GM19397 (cell line): ENCODE results near the gene SWT1.

Experiments
- ATAC-seq: cut with Tn5 transposase; IDR thresholded peaks from one replicate; pipeline ENCODE4 v1.9.1; 2021; ENCODE audit warnings: mild to moderate bottlenecking, moderate library complexity; ENCODE audit not compliant: unreplicated experiment

SWT1 gene

GRCh38 chr1:185156854-185157598 is at the start of gene SWT1, which contains the start of gene TRMT1L:
Gene SWT1 (plus strand): TSS chr1:185157167. CDS start chr1:185160842, 3,675 bp downstream.
Gene TRMT1L (minus strand): TSS chr1:185156953. CDS start chr1:185156712, 241 bp downstream.
- peak; percentile 92 for ATAC-seq

GRCh38 chr1:185108321-185108720 is 48.6 kb upstream of the SWT1 start:
- ATAC-seq, result no peak

- ATAC-seq, result no peak
Observed at GRCh38 chr1:185110145-185110544, 46.8 kb upstream of the SWT1 start.

GRCh38 chr1:185111873-185112272 is 45.1 kb upstream of the SWT1 start:
- ATAC-seq, result no peak

- ATAC-seq, result no peak
Observed at GRCh38 chr1:185112356-185112755, 44.6 kb upstream of the SWT1 start.

- ATAC-seq, result no peak
Observed at GRCh38 chr1:185129708-185130107, 27.3 kb upstream of the SWT1 start.

- ATAC-seq, result no peak
Observed at GRCh38 chr1:185132534-185132933, 24.4 kb upstream of the SWT1 start.

- no peak for ATAC-seq
Observed at GRCh38 chr1:185137896-185138545, 18.9 kb upstream of the SWT1 start.

GRCh38 chr1:185139246-185139645 is 17.7 kb upstream of the SWT1 start:
- no peak for ATAC-seq

GRCh38 chr1:185144233-185144632 is 12.7 kb upstream of the SWT1 start:
- no peak for ATAC-seq

- no peak for ATAC-seq
Observed at GRCh38 chr1:185151215-185151614, 5.8 kb upstream of the SWT1 start.

- ATAC-seq, result no peak
Observed at GRCh38 chr1:185152187-185152767, 4.7 kb upstream of the SWT1 start.

- ATAC-seq, result no peak
Observed at GRCh38 chr1:185154912-185155513, 2.0 kb upstream of the SWT1 start.

- ATAC-seq, result no peak
Observed at GRCh38 chr1:185155600-185156287, 1.2 kb upstream of the SWT1 start.

GRCh38 chr1:185156288-185156853 is 596 bp upstream of the SWT1 start:
- ATAC-seq, result peak; percentile 33

GRCh38 chr1:185157599-185158412 is 839 bp downstream of the SWT1 start:
- no peak for ATAC-seq

GRCh38 chr1:185158800-185159199 is 1.8 kb downstream of the SWT1 start:
- no peak for ATAC-seq

- ATAC-seq, result no peak
Observed at GRCh38 chr1:185159966-185160365, 3.0 kb downstream of the SWT1 start.

GRCh38 chr1:185162491-185162890 is 5.5 kb downstream of the SWT1 start:
- ATAC-seq, result no peak

- no peak for ATAC-seq
Observed at GRCh38 chr1:185166106-185166505, 9.1 kb downstream of the SWT1 start.
